K562 (cell line): ENCODE data around the gene DPEP3. TPM values are rescaled to one million over a fixed set of nuclear protein-coding genes. Genes with fewer than 3 reads are reported as not detected.

Experiments
- ADNP ChIP-seq: fragments of 200-800 bp; sonication (Bioruptor generic); IDR thresholded peaks from 2 replicates; pipeline ENCODE4 v1.6.1; 2016; ENCODE audit warnings: missing genetic modification characterization, missing compliant biosample characterization
- CBFA2T3 ChIP-seq: fragments of 450-650 bp; IDR thresholded peaks from 2 replicates; pipeline ENCODE4 v1.6.1; 2017
- CCAR2 ChIP-seq: fragments of 200-400 bp; formaldehyde crosslinking; IDR thresholded peaks from 2 replicates; pipeline ENCODE4 v1.6.1; 2017; ENCODE audit warnings: mild to moderate bottlenecking, low read depth, low read length
- FOXP1 ChIP-seq: sonication (generic); formaldehyde crosslinking; IDR thresholded peaks from 2 replicates; pipeline ENCODE4 v1.8.0; 2022; ENCODE audit warnings: mild to moderate bottlenecking, missing genetic modification reagents
- HDAC6 ChIP-seq: IDR thresholded peaks from 2 replicates; pipeline ENCODE4 v1.6.1; 2012; ENCODE audit warnings: low read depth, mild to moderate bottlenecking, control low read depth, inconsistent platforms, low read length, moderate library complexity
- MEF2A ChIP-seq: IDR thresholded peaks from 2 replicates; pipeline ENCODE4 v1.6.1; 2011; ENCODE audit warnings: low read depth, mild to moderate bottlenecking, low read length, moderate library complexity; ENCODE audit not compliant: control insufficient read depth
- MYBL2 ChIP-seq, 2 experiments: fragments of 450-650 bp in 1 of 2; sonication (generic) in 1 of 2; formaldehyde crosslinking in 1 of 2; IDR thresholded peaks; 2 replicates each; pipeline versions ENCODE4 v1.6.1 to v1.8.1; 2017 to 2022; ENCODE audit warnings: borderline replicate concordance in 1 of 2, inconsistent platforms in 1 of 2, low read depth in 1 of 2, mild to moderate bottlenecking in 1 of 2, missing genetic modification reagents in 1 of 2, moderate library complexity in 1 of 2
- POLR3A ChIP-seq: IDR thresholded peaks from 2 replicates; pipeline ENCODE4 v1.6.1; 2011; ENCODE audit warnings: borderline replicate concordance, mild to moderate bottlenecking, moderate library complexity; ENCODE audit not compliant: insufficient read length, insufficient read depth; ENCODE audit errors: extremely low read depth
- SMARCB1 ChIP-seq: IDR thresholded peaks from 2 replicates; pipeline ENCODE4 v1.6.1; 2011; ENCODE audit warnings: improper control_type of control experiment, low read depth; ENCODE audit not compliant: insufficient read length
- TBL1XR1 ChIP-seq, 2 experiments: IDR thresholded peaks; 2 replicates each; pipeline ENCODE4 v1.6.1; 2012; ENCODE audit warnings: improper control_type of control experiment in 2 of 2, low read length in 2 of 2, mild to moderate bottlenecking in 1 of 2
- TCF7L2 ChIP-seq: fragments of 150-350 bp; IDR thresholded peaks from 2 replicates; pipeline ENCODE4 v1.6.1; 2016; ENCODE audit warnings: low read depth, mild to moderate bottlenecking, low read length, moderate library complexity
- ZC3H8 ChIP-seq: fragments of 450-650 bp; IDR thresholded peaks from 2 replicates; pipeline ENCODE4 v1.6.1; 2017
- ZNF12 ChIP-seq: sonication (generic); formaldehyde crosslinking; IDR thresholded peaks from 2 replicates; pipeline ENCODE4 v1.4.0; 2020; ENCODE audit warnings: mild to moderate bottlenecking, missing genetic modification reagents
- ZZZ3 ChIP-seq: fragments of 450-650 bp; IDR thresholded peaks from 2 replicates; pipeline ENCODE4 v1.6.1; 2016; ENCODE audit warnings: antibody characterized with exemption, mild to moderate bottlenecking, moderate library complexity
- polyA plus RNA-seq, 8 experiments: library from polyadenylated mRNA; depleted of rRNA in 4 of 8; stranded (reverse) in 5 of 8; unstranded in 3 of 8; fragments of >200 nt; fragmentation: Nextera tagmentation in 2 of 8; fragmentation: Illumina TruSeq in 1 of 8; extraction: Ambion mirVana in 2 of 8; extraction: Trizol in 1 of 8; gene quantifications; 2 replicates each; pipeline versions ENCODE4 v1.2.1 to v1.2.3, GENCODE V29; 2011 to 2014; ENCODE audit warnings: inconsistent platforms in 1 of 8, missing spikeins in 1 of 8
- total RNA-seq, 7 experiments: library from RNA; depleted of rRNA in 6 of 7; stranded (reverse); fragments of >200 nt in 6 of 7; fragmentation: Illumina TruSeq in 2 of 7; extraction: Trizol in 2 of 7; gene quantifications; 2 replicates each; pipeline versions ENCODE4 v1.2.1 to v1.2.3, GENCODE V29; 2011 to 2021; ENCODE audit warnings: low replicate concordance in 1 of 7
- TF ChIP-seq, protein P1 (sequence below): fragments of 450-650 bp; IDR thresholded peaks from 2 replicates; pipeline ENCODE4 v1.6.1; 2017; ENCODE audit warnings: antibody characterized with exemption, mild to moderate bottlenecking
- TF ChIP-seq, protein P2 (sequence below): fragments of 450-650 bp; IDR thresholded peaks from 2 replicates; pipeline ENCODE4 v1.6.1; 2017; ENCODE audit warnings: antibody characterized with exemption

DPEP3 gene
- total and polyA plus RNA-seq, 9 of the 15 experiments (the other 6 are each of a cell fraction or from before 2014, with no cell fraction given): not detected

DNA sequence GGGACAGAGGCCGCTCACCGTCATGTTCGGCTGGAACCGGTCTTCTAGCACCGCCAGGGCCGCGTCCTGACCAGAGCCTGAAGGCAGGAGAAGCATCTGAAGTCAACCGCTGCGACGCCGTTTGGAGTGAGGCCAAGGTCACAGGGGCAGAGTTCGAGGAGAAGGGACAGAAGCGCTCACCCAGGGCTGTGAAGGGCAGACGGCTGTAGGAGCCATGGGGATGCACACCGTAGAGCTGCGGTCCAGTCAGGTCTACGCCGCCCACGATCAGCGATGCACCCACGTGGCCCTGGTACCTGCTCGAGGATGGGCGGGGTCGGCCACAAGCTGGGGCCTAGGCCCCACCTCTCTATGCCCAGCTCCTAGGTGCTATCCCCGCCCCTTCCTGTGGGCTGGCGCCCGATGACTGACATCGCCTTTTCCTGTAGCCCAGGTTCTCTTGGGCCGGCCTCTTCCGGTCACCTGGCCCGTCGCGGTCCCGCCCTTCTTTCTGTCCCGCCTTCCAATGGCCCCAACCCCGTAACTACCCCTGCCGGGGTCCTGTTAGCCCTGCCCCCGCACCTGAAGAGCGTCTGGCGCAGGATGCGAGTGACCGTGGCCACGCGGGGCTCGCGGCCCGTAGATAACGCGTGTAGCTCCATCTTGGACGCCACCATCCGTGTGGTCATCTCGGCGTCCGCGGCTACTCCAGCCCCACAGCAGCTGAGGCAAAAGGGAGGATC lies 44.7 kb downstream of the DPEP3 start (continued):
- TF ChIP-seq MYBL2 (IDR thresholded peaks at IDR 0.05; ENCODE audit: low read depth) (no peak), MYBL2 (CRISPR knock-in tag; IDR thresholded peaks at IDR 0.05; ENCODE audit: borderline replicate concordance) (no peak), ZZZ3 (no peak), ADNP (no peak), ZC3H8 (no peak), ZNF12 (CRISPR knock-in tag) (peak; percentile 78; the same call in 1 of the 2 replicates), MEF2A (no peak), TCF7L2 (no peak), HDAC6 (no peak), SMARCB1 (no peak), CCAR2 (no peak), CBFA2T3 (peak; percentile 5; the same call in 1 of the 2 replicates), FOXP1 (CRISPR knock-in tag) (0 out of 2 replicates have a peak, but pooled peaks have one; percentile 57), POLR3A (no peak), TBL1XR1 (IDR thresholded peaks at IDR 0.05; ENCODE audit: low read length in 2 of 2) (no peak)
- TF ChIP-seq, protein P1, sequence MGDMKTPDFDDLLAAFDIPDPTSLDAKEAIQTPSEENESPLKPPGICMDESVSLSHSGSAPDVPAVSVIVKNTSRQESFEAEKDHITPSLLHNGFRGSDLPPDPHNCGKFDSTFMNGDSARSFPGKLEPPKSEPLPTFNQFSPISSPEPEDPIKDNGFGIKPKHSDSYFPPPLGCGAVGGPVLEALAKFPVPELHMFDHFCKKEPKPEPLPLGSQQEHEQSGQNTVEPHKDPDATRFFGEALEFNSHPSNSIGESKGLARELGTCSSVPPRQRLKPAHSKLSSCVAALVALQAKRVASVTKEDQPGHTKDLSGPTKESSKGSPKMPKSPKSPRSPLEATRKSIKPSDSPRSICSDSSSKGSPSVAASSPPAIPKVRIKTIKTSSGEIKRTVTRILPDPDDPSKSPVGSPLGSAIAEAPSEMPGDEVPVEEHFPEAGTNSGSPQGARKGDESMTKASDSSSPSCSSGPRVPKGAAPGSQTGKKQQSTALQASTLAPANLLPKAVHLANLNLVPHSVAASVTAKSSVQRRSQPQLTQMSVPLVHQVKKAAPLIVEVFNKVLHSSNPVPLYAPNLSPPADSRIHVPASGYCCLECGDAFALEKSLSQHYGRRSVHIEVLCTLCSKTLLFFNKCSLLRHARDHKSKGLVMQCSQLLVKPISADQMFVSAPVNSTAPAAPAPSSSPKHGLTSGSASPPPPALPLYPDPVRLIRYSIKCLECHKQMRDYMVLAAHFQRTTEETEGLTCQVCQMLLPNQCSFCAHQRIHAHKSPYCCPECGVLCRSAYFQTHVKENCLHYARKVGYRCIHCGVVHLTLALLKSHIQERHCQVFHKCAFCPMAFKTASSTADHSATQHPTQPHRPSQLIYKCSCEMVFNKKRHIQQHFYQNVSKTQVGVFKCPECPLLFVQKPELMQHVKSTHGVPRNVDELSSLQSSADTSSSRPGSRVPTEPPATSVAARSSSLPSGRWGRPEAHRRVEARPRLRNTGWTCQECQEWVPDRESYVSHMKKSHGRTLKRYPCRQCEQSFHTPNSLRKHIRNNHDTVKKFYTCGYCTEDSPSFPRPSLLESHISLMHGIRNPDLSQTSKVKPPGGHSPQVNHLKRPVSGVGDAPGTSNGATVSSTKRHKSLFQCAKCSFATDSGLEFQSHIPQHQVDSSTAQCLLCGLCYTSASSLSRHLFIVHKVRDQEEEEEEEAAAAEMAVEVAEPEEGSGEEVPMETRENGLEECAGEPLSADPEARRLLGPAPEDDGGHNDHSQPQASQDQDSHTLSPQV: peak; percentile 57; the same call in 1 of the 2 replicates
- TF ChIP-seq, protein P2, sequence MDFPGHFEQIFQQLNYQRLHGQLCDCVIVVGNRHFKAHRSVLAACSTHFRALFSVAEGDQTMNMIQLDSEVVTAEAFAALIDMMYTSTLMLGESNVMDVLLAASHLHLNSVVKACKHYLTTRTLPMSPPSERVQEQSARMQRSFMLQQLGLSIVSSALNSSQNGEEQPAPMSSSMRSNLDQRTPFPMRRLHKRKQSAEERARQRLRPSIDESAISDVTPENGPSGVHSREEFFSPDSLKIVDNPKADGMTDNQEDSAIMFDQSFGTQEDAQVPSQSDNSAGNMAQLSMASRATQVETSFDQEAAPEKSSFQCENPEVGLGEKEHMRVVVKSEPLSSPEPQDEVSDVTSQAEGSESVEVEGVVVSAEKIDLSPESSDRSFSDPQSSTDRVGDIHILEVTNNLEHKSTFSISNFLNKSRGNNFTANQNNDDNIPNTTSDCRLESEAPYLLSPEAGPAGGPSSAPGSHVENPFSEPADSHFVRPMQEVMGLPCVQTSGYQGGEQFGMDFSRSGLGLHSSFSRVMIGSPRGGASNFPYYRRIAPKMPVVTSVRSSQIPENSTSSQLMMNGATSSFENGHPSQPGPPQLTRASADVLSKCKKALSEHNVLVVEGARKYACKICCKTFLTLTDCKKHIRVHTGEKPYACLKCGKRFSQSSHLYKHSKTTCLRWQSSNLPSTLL: no peak
